ENCODE data around the gene MGAT5. TPM values are rescaled to one million over a fixed set of nuclear protein-coding genes. Genes with fewer than 3 reads are reported as not detected.

The MGAT5 gene
- total RNA-seq, 4 donors from 2014 or later = 32.4 to 65.9 (median 46.6) TPM

DNA sequence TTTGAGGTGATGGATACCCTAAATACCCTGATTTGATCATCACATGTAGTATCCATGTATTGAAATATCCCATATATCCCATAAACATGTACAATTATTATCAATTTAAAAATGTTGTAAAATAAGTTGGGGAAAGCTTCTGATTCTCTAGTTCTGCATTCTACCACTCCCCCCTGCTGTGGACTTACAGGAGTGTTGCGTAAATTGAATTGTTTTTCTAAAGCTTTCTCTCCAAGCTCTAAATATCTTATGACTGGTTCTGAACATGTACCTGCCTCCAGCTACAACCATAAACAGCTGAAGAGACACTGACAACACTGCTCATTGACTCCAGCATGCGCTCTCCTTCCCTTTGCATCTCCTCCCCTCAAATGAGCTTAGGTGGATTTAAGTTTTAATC is 145.2 kb downstream of the MGAT5 start:
- Histone ChIP-seq H3K4me3 (no peak overlapping the region), H3K27me3 (no peaks in the 10 kb centered on the region), H3K9me3 (no peaks in the 10 kb centered on the region), H3K36me3 (peaks cover 0 to 19% of the 10 kb centered on the region in 2 donors), H3K27ac (no peak overlapping the region), H3K4me1 (peaks cover 0 to 29% (median 17%) of the 10 kb centered on the region in 3 donors)
- WGBS, 2 donors (ENCODE audit: low coverage in 1 of 2) = 95 to 100% methylated on average over 2 of the region's 2 CpGs
- no peak for ATAC-seq
- TF ChIP-seq, protein P1, sequence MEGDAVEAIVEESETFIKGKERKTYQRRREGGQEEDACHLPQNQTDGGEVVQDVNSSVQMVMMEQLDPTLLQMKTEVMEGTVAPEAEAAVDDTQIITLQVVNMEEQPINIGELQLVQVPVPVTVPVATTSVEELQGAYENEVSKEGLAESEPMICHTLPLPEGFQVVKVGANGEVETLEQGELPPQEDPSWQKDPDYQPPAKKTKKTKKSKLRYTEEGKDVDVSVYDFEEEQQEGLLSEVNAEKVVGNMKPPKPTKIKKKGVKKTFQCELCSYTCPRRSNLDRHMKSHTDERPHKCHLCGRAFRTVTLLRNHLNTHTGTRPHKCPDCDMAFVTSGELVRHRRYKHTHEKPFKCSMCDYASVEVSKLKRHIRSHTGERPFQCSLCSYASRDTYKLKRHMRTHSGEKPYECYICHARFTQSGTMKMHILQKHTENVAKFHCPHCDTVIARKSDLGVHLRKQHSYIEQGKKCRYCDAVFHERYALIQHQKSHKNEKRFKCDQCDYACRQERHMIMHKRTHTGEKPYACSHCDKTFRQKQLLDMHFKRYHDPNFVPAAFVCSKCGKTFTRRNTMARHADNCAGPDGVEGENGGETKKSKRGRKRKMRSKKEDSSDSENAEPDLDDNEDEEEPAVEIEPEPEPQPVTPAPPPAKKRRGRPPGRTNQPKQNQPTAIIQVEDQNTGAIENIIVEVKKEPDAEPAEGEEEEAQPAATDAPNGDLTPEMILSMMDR (IDR thresholded peaks at IDR 0.05) = no peak
- TF ChIP-seq POLR2A (IDR thresholded peaks at IDR 0.05) (no peak), POLR2AphosphoS5 (IDR thresholded peaks at IDR 0.05) (no peak), EP300 (IDR thresholded peaks at IDR 0.05) (no peak)

DNA sequence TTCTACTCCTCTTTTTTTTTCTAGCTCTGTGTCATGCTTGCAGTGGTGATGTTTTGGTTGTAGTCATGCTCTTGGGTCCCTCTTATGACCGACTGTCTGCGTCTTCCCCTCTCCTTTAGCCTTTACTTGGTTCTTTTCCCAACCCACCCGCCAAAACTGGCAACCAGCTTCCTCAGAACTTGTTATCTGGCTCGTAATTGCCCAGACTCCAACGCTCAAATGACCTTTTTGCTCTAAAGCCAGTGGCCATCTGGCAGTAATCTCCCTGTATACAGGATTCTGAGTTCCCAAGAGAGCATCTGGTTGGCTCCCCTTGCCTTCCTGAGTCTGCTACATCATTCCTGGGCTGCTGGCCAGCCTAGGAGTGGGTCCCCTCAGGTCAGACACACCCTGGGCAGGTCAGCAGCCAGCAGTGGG is 147.2 kb downstream of the MGAT5 start:
- H3K9me3 ChIP-seq = no peaks in the 10 kb centered on the region
- H3K27ac ChIP-seq = peak overlapping the region in 3 of 4 donors; percentile 60 to 64 (median 63)
- H3K27me3 ChIP-seq = no peaks in the 10 kb centered on the region
- peaks cover 0 to 41% (median 17%) of the 10 kb centered on the region in 3 donors for H3K4me1 ChIP-seq
- H3K36me3 ChIP-seq = peaks cover 0 to 26% of the 10 kb centered on the region in 2 donors
- ATAC-seq = peak; percentile 39
- no peak for TF ChIP-seq EP300 (IDR thresholded peaks at IDR 0.05)
- TF ChIP-seq POLR2AphosphoS5 (IDR thresholded peaks at IDR 0.05) = no peak
- no peak for TF ChIP-seq POLR2A (IDR thresholded peaks at IDR 0.05)
- TF ChIP-seq, protein P1 (IDR thresholded peaks at IDR 0.05) = no peak
- 51 to 74% methylated on average over 3 to 5 of the region's 5 CpGs for WGBS, 2 donors (ENCODE audit: low coverage in 1 of 2)
- no peak overlapping the region for H3K4me3 ChIP-seq

DNA sequence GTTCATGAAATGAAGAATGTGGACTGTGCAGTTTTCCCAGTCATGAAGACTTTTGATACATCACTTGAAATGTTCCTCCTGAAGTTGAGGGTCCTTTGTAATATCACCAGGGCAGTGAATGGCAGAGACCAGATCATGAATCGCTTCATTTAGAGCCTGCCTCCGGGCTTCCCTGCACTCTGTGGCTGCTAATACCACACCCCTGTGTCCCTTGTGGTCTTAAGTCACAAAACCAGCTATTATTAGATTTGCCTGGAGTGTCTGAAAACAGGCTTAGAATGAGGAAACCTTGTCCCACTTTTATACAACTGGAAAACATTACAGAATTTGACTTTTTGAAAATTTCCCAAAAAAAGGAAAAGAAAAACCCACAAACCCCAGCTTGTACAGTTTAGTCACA is 147.9 kb downstream of the MGAT5 start:
- 12 to 73% methylated on average over 2 of the region's 2 CpGs for WGBS, 2 donors (ENCODE audit: low coverage in 1 of 2)
- H3K27me3 ChIP-seq = no peaks in the 10 kb centered on the region
- H3K4me3 ChIP-seq = no peak overlapping the region
- TF ChIP-seq POLR2A (IDR thresholded peaks at IDR 0.05) = no peak
- H3K9me3 ChIP-seq = no peaks in the 10 kb centered on the region
- peak overlapping the region in 3 of 4 donors; percentile 60 to 64 (median 63) for H3K27ac ChIP-seq
- ATAC-seq = peak; percentile 76
- H3K36me3 ChIP-seq = peaks cover 0 to 27% of the 10 kb centered on the region in 2 donors
- H3K4me1 ChIP-seq = peaks cover 0 to 44% (median 17%) of the 10 kb centered on the region in 3 donors

DNA sequence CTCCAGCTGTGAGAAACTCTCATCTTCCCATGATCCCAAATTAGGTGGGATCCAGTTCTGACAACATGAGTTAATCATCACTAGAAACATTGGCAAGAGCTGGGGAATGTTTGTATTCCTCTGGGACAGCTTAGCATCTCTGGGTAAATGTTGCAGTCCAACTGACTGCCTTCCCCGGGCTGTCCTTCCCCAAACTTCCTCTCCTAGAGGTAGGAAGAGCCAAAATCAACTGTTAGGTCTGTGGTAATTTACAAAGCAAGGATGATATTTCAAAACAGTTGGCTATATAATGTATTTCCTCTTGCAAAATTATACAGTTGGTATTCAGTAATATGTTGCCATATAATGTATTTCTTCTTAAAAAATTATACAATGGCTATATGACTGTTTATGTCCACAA is 148.5 kb downstream of the MGAT5 start:
- peak; percentile 93 for ATAC-seq
- peak overlapping the region in 3 of 4 donors; percentile 60 to 64 (median 63) for H3K27ac ChIP-seq
- peaks cover 0 to 23% of the 10 kb centered on the region in 2 donors for H3K36me3 ChIP-seq
- 0 to 45% methylated on average over 1 of the region's 1 CpG for WGBS, 2 donors (ENCODE audit: low coverage in 1 of 2)
- no peaks in the 10 kb centered on the region for H3K9me3 ChIP-seq
- no peak overlapping the region for H3K4me3 ChIP-seq
- peaks cover 0 to 44% (median 17%) of the 10 kb centered on the region in 3 donors for H3K4me1 ChIP-seq
- H3K27me3 ChIP-seq = no peaks in the 10 kb centered on the region
- TF ChIP-seq EP300 (IDR thresholded peaks at IDR 0.05) (no peak), POLR2AphosphoS5 (IDR thresholded peaks at IDR 0.05) (peak; percentile 7)
- TF ChIP-seq, protein P1 (IDR thresholded peaks at IDR 0.05) = no peak

DNA sequence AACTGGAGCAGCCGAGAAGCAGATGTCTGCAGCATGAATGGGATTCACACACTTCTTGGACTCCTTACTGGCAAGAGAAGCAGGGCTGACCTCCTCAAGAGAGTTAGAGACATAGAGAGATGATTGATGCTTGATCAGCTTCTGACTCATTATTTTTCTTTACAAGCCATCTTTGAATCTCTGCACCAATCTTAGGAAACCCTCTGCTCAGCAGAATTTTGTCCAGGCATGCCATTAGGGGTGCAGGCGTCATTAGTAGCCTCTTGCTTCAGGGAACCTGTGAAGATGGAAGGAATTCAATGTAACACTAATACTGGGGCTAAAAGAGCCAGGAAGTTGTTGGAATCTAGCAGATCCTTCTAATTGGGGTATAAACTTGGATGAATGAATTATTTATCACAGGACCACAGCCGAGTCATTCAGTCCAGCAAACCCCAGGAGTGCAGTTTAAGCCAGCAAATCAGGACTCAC is 151.8 kb downstream of the MGAT5 start:
- ATAC-seq = no peak
- no peak overlapping the region for H3K4me3 ChIP-seq
- H3K36me3 ChIP-seq = peaks cover 0 to 20% of the 10 kb centered on the region in 2 donors
- H3K4me1 ChIP-seq = peaks cover 0 to 50% (median 14%) of the 10 kb centered on the region in 3 donors
- no peaks in the 10 kb centered on the region for H3K27me3 ChIP-seq
- no peak overlapping the region for H3K27ac ChIP-seq
- H3K9me3 ChIP-seq = no peaks in the 10 kb centered on the region
- WGBS, 2 donors (ENCODE audit: low coverage in 1 of 2) = 55 to 58% methylated on average over 3 of the region's 3 CpGs
- TF ChIP-seq EP300 (IDR thresholded peaks at IDR 0.05) = no peak
- TF ChIP-seq, protein P1 (IDR thresholded peaks at IDR 0.05) = no peak
- no peak for TF ChIP-seq POLR2AphosphoS5 (IDR thresholded peaks at IDR 0.05)
- no peak for TF ChIP-seq POLR2A (IDR thresholded peaks at IDR 0.05)
